HEK293T (cell line): Measurements from ENCODE around the gene BSPH1.

ENCODE experiments used
- CTCF ChIA-PET: fragments of 350-600 bp; formaldehyde crosslinking; extraction: SDS; loops from one replicate; lab custom pipeline; 2021; ENCODE audit warnings: antibody characterized with exemption, inconsistent platforms; lab: Yijun Ruan, JAX
- POLR2A ChIA-PET: fragments of 350-600 bp; formaldehyde crosslinking; extraction: SDS; loops from one replicate; lab custom pipeline; 2020; ENCODE audit warnings: antibody characterized with exemption, inconsistent platforms; lab: Yijun Ruan, JAX
- DNase-seq: peaks from one replicate; pipeline ENCODE4 v3.0.0; 2012; ENCODE audit warnings: mixed read lengths; ENCODE audit errors: extremely low spot score
- ARNT ChIP-seq: fragments of 450-650 bp; IDR thresholded peaks from 2 replicates; pipeline ENCODE4 v1.6.1; 2017; ENCODE audit warnings: mild to moderate bottlenecking
- BHLHE40 ChIP-seq: fragments of 450-650 bp; IDR thresholded peaks from 2 replicates; pipeline ENCODE4 v1.6.1; 2016; ENCODE audit warnings: mild to moderate bottlenecking, moderate library complexity, borderline replicate concordance
- CTBP1 ChIP-seq: fragments of 450-650 bp; IDR thresholded peaks from 2 replicates; pipeline ENCODE4 v1.6.1; 2016; ENCODE audit warnings: borderline replicate concordance
- ELF4 ChIP-seq: fragments of 450-650 bp; IDR thresholded peaks from 2 replicates; pipeline ENCODE4 v1.6.1; 2017; ENCODE audit warnings: antibody characterized with exemption
- FOXA1 ChIP-seq: fragments of 450-650 bp; IDR thresholded peaks from 2 replicates; pipeline ENCODE4 v1.6.1; 2016; ENCODE audit warnings: mild to moderate bottlenecking
- FOXK2 ChIP-seq: fragments of 450-650 bp; IDR thresholded peaks from 2 replicates; pipeline ENCODE4 v1.6.1; 2016; ENCODE audit warnings: mild to moderate bottlenecking
- FOXM1 ChIP-seq: fragments of 450-650 bp; IDR thresholded peaks from 2 replicates; pipeline ENCODE4 v1.6.1; 2017; ENCODE audit warnings: mild to moderate bottlenecking, borderline replicate concordance
- HDGF ChIP-seq: fragments of 450-650 bp; IDR thresholded peaks from 2 replicates; pipeline ENCODE4 v1.6.1; 2017; ENCODE audit warnings: antibody characterized with exemption, borderline replicate concordance
- L3MBTL2 ChIP-seq: fragments of 450-650 bp; conservative IDR thresholded peaks from 2 replicates; pipeline ENCODE4 v1.6.1; 2016; ENCODE audit warnings: mild to moderate bottlenecking
- LEF1 ChIP-seq: fragments of 450-650 bp; IDR thresholded peaks from 2 replicates; pipeline ENCODE4 v1.6.1; 2017; ENCODE audit warnings: mild to moderate bottlenecking, borderline replicate concordance
- NFRKB ChIP-seq: fragments of 450-650 bp; IDR thresholded peaks from 2 replicates; pipeline ENCODE4 v1.6.1; 2016; ENCODE audit warnings: mild to moderate bottlenecking, moderate library complexity
- SP1 ChIP-seq: fragments of 450-650 bp; IDR thresholded peaks from 2 replicates; pipeline ENCODE4 v1.6.1; 2017
- SUZ12 ChIP-seq: fragments of 450-650 bp; IDR thresholded peaks from 2 replicates; pipeline ENCODE4 v1.6.1; 2016; ENCODE audit warnings: mild to moderate bottlenecking
- TARDBP ChIP-seq: fragments of 450-650 bp; IDR thresholded peaks from 2 replicates; pipeline ENCODE4 v1.6.1; 2016
- ZNF384 ChIP-seq: fragments of 450-650 bp; IDR thresholded peaks from 2 replicates; pipeline ENCODE4 v1.6.1; 2016
- TF ChIP-seq, protein P1 (sequence below): fragments of 450-650 bp; IDR thresholded peaks from 2 replicates; pipeline ENCODE4 v1.6.1; 2016

Gene BSPH1

DNA sequence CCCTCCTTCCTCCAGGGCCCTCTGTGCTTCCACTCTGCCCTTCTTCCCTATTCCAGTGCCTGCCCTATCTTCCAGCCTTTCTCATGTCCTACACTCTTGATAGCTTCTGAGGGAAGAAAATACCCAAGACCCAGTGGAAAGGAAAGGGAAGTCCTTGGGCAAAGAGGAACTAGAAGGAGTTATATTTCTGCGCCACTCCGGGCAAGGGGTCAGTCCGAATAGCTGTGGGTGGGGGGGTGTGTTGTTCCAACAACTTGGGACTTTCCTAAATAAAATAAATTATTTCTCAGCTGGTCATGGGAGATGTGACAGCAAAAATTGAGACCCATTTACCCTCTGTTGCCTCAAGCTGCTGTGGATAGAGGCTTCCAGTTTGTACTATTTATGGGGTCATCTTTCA is 28.7 kb upstream of the BSPH1 start:
- ChIA-PET POLR2A (no interaction called here), CTCF (no interaction called here)
- TF ChIP-seq NFRKB (no peak), CTBP1 (no peak), ARNT (no peak), FOXM1 (no peak), SUZ12 (no peak), FOXK2 (no peak), LEF1 (no peak), BHLHE40 (no peak), ELF4 (no peak), SP1 (no peak), TARDBP (no peak), HDGF (no peak), ZNF384 (no peak)
- TF ChIP-seq, protein P1, sequence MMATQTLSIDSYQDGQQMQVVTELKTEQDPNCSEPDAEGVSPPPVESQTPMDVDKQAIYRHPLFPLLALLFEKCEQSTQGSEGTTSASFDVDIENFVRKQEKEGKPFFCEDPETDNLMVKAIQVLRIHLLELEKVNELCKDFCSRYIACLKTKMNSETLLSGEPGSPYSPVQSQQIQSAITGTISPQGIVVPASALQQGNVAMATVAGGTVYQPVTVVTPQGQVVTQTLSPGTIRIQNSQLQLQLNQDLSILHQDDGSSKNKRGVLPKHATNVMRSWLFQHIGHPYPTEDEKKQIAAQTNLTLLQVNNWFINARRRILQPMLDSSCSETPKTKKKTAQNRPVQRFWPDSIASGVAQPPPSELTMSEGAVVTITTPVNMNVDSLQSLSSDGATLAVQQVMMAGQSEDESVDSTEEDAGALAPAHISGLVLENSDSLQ, result no peak
- DNase-seq, result no peak

DNA sequence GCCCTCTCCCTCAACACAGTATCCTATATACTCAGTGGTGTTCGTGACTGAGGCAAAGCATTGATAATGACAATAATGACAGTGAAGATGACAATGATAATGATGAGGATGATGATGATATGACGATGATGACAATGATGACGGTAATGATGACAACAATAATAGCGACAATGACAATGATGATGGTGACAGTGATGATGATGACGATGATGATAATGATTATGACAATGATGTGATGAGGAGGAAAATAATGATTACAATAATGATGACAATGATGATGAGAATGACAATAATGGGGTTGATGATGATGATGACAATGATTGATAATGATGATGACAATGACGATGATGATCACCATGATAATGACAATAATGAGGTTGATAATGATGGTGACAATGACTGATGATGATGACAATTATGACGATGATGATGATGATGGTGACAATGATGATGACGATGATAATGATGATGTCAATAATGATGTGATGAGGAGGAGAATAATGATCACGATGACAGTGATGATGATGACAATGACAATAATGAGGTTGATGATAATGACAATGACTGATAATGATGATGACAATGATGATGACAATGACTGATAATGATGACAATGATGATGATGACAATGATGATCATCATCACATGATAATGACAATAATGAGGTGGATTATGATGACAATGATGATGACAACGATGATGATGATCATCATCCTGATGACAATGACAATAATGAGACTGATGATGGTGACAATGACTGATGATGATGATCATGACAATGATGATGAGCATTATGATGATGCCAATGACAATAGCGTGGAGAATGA is 19.2 kb upstream of the BSPH1 start:
- TF ChIP-seq FOXM1 (no peak), NFRKB (no peak), LEF1 (no peak), FOXA1 (no peak), L3MBTL2 (no peak), SP1 (no peak), ZNF384 (no peak), HDGF (no peak), CTBP1 (no peak), TARDBP (no peak), BHLHE40 (no peak), ARNT (no peak), ELF4 (no peak), FOXK2 (no peak), SUZ12 (no peak)
- TF ChIP-seq, protein P1, result no peak
- CTCF ChIA-PET, result interaction anchor here (0.7 kb wide), 1 partner anchor 16 kb away, joined by 3 read pairs; no protein-coding TSS in a partner anchor
- POLR2A ChIA-PET, result no interaction called here
- no peak for DNase-seq

DNA sequence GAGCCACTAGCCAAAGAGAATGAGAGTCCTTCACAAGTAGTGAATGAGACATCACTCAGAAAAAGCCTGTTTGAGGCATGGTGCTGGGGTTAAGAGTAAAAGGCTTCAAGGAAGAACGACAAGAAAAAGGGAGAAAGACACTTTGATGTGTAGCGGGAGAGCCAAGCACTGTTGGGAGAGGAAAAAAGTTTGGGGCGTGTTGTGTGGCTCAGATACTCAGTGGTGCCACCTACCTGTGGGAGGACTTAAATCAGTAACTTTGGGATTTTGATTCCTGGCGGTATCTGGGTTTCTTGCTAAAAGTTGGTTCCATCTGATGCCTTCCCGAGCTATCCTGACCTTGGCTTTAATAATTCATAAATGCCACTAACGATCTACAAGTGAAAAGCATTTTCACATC is 14.8 kb upstream of the BSPH1 start:
- DNase-seq, result peak; percentile 23
- ChIA-PET CTCF (no interaction called here), POLR2A (no interaction called here)
- TF ChIP-seq SUZ12, result no peak
- no peak for TF ChIP-seq ZNF384

DNA sequence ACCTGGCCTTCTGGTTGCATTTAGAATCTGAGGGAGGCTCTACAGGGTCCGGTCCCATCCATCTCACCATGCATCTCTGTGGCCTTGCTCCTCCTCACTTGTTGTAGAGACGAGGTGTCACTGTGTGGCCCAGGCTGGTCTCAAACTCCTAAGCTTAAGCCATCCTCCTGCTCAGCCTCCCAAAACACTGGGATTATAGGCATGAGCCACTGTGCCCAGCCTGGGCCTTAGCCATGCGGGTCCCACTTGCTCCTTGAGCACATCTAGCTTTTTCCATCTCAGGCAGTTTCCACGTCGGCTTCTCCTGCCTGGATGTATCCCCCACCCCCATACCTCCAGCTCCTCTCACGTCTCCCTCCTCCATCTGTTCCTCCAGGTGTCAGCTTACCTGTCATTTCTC is 12.3 kb upstream of the BSPH1 start:
- ChIA-PET CTCF (no interaction called here), POLR2A (no interaction called here)
- TF ChIP-seq LEF1 (no peak), SUZ12 (no peak), HDGF (no peak), BHLHE40 (no peak), ARNT (no peak), FOXK2 (no peak), L3MBTL2 (no peak)
- DNase-seq, result no peak

DNA sequence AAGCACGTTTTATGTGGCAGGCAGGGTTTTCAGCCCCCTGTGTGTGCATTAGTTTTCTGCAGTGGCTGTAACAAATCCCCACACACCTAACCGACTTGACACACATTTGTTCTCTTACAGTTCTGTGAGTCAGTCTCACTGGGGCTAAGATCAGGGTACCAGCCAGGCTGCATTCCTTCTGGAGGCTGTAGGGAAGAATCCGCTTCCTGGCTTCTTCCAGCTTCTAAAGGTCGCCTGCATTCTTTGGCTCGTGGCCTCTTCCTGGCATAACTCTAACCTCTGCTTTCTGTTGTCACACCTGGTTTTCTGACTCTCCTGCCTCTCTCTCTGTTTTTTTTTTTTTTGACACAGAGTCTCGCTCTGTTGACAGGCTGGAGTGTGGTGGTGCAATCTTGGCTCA is 8.9 kb upstream of the BSPH1 start:
- no peak for TF ChIP-seq FOXM1
- no peak for TF ChIP-seq BHLHE40
- TF ChIP-seq SUZ12, result no peak
- no peak for TF ChIP-seq FOXA1
- TF ChIP-seq FOXK2, result no peak
- no peak for TF ChIP-seq ZNF384
- TF ChIP-seq ELF4, result no peak
- TF ChIP-seq SP1, result no peak
- TF ChIP-seq L3MBTL2, result no peak
- no peak for TF ChIP-seq CTBP1
- TF ChIP-seq, protein P1, result no peak
- no peak for TF ChIP-seq HDGF
- TF ChIP-seq TARDBP, result no peak
- TF ChIP-seq LEF1, result no peak
- TF ChIP-seq NFRKB, result no peak
- no peak for TF ChIP-seq ARNT
- DNase-seq, result no peak
- ChIA-PET CTCF (interaction anchor here (0.6 kb wide), 1 partner anchor 12 kb away, joined by 3 read pairs; no protein-coding TSS in a partner anchor), POLR2A (no interaction called here)

DNA sequence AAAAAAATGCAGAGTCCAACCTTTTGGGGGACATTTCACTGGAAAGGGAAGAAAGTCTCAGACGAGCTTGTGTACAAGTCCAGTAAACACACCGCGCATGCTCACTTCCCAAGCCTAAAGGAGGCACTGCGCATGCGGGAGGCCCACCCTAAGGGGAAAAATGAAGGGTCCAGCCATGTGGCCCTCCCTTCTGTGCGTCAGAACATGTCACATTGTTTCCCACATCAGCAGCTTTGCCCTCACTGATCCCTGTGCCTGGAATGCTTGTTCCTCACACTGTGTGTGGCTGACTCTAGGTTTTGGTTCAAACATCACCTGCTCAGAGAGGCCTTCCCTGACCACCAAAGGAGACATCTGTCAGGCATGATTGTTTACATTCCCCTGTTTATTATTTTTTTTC is 6.8 kb upstream of the BSPH1 start:
- DNase-seq, result no peak
- CTCF ChIA-PET, result no interaction called here
- TF ChIP-seq ELF4, result no peak
- TF ChIP-seq L3MBTL2, result no peak
- TF ChIP-seq FOXM1, result no peak
- TF ChIP-seq LEF1, result no peak
- no peak for TF ChIP-seq BHLHE40
- TF ChIP-seq FOXK2, result no peak
- TF ChIP-seq NFRKB, result no peak
- TF ChIP-seq, protein P1, result no peak
- TF ChIP-seq FOXA1, result no peak
- no peak for TF ChIP-seq TARDBP
- no peak for TF ChIP-seq HDGF
- TF ChIP-seq ZNF384, result no peak
- TF ChIP-seq SP1, result no peak
- POLR2A ChIA-PET, result no interaction called here
